RWPE2 (cell line): Measurements from ENCODE around the gene CLEC2B.

Experiments used
- ATAC-seq: fragments of 200-7000 bp; cut with Tn5 transposase; 3 replicates; pipeline ENCODE4 v1.9.1; 2021; ENCODE audit warnings: low read depth
- DNase-seq: peaks from one replicate; pipeline ENCODE4 v3.0.0-alpha.2; 2020; ENCODE audit warnings: low spot score
- H3K27ac ChIP-seq: fragments of 450-650 bp; 2 replicates; pipeline ENCODE4 v1.5.1; 2017; ENCODE audit warnings: mild to moderate bottlenecking; ENCODE audit not compliant: poor library complexity, severe bottlenecking
- H3K27me3 ChIP-seq: fragments of 250-450 bp; sonication (Bioruptor Pico); 2 replicates; pipeline ENCODE4 v1.5.1; 2021; ENCODE audit warnings: mild to moderate bottlenecking, moderate library complexity; ENCODE audit not compliant: insufficient read depth, poor library complexity, severe bottlenecking
- H3K36me3 ChIP-seq: fragments of 250-450 bp; sonication (Bioruptor Pico); 2 replicates; pipeline ENCODE4 v1.5.1; 2020; ENCODE audit warnings: low read depth, mild to moderate bottlenecking, moderate library complexity
- H3K4me1 ChIP-seq: fragments of 250-450 bp; sonication (Bioruptor Pico); 2 replicates; pipeline ENCODE4 v1.5.1; 2021; ENCODE audit warnings: mild to moderate bottlenecking, moderate library complexity; ENCODE audit not compliant: insufficient read depth, poor library complexity, severe bottlenecking
- H3K4me3 ChIP-seq: fragments of 250-450 bp; sonication (Bioruptor Pico); 2 replicates; pipeline ENCODE4 v1.5.1; 2021; ENCODE audit warnings: mild to moderate bottlenecking, moderate library complexity; ENCODE audit not compliant: severe bottlenecking
- H3K9me3 ChIP-seq: fragments of 250-450 bp; sonication (Bioruptor Pico); 2 replicates; pipeline ENCODE4 v1.5.1; 2021; ENCODE audit warnings: mild to moderate bottlenecking, moderate library complexity; ENCODE audit not compliant: severe bottlenecking
- TF ChIP-seq, protein P1 (sequence below): fragments of 450-650 bp; IDR thresholded peaks from one replicate; pipeline ENCODE4 v1.5.1; 2017; ENCODE audit warnings: mild to moderate bottlenecking, moderate library complexity; ENCODE audit not compliant: poor library complexity, severe bottlenecking

The CLEC2B gene

DNA sequence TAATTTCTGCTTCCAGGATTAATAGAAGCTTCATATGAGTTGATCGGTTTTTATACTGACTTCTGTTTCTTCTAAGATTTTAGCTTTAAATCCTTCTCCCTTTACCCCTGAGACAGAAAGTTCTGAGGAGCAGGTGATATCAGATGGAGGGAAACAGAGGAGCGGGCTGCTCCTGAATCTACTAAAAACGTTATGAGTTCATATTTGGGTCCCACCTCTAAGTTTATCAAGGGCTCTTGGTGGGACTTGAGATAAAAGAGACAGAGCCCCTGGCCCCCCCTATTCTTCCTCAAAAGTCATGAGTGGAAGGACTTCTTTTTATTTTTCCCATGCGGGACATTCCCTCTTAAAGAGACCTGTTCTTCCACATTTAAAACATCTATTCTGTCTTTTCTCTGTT is 39.2 kb upstream of the CLEC2B start:
- no peaks in the 10 kb centered on the region for H3K36me3 ChIP-seq
- H3K9me3 ChIP-seq, result no peaks in the 10 kb centered on the region
- H3K27ac ChIP-seq, result no peak overlapping the region
- ATAC-seq (no peak), DNase-seq (no peak)
- no peaks in the 10 kb centered on the region for H3K4me1 ChIP-seq
- H3K4me3 ChIP-seq, result no peak overlapping the region
- TF ChIP-seq, protein P1, sequence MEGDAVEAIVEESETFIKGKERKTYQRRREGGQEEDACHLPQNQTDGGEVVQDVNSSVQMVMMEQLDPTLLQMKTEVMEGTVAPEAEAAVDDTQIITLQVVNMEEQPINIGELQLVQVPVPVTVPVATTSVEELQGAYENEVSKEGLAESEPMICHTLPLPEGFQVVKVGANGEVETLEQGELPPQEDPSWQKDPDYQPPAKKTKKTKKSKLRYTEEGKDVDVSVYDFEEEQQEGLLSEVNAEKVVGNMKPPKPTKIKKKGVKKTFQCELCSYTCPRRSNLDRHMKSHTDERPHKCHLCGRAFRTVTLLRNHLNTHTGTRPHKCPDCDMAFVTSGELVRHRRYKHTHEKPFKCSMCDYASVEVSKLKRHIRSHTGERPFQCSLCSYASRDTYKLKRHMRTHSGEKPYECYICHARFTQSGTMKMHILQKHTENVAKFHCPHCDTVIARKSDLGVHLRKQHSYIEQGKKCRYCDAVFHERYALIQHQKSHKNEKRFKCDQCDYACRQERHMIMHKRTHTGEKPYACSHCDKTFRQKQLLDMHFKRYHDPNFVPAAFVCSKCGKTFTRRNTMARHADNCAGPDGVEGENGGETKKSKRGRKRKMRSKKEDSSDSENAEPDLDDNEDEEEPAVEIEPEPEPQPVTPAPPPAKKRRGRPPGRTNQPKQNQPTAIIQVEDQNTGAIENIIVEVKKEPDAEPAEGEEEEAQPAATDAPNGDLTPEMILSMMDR, result no peak
- H3K27me3 ChIP-seq, result no peaks in the 10 kb centered on the region

DNA sequence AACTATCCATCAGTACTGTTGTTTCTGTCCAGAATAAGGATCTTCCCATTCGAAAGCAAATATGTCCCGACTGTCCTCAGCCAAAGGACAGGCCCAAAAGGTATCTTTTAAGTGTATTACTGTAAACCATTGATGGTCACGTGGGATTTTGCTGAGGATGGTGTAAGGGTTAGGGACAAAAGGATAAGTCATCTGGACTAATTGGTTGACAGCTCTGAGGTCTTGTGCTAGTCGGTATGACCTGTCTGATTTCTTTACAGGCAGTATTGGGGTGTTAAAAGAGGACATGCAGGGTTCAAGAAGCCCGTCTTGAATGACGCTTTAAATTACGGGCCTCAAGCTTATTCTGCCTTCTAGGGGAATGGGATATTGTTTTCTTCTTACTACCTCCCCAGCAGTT is 38.6 kb upstream of the CLEC2B start:
- H3K4me3 ChIP-seq, result no peak overlapping the region
- DNase-seq (no peak), ATAC-seq (no peak)
- TF ChIP-seq, protein P1, result no peak
- H3K27me3 ChIP-seq, result no peaks in the 10 kb centered on the region
- H3K27ac ChIP-seq, result no peak overlapping the region
- H3K4me1 ChIP-seq, result no peaks in the 10 kb centered on the region
- no peaks in the 10 kb centered on the region for H3K36me3 ChIP-seq
- H3K9me3 ChIP-seq, result no peaks in the 10 kb centered on the region

DNA sequence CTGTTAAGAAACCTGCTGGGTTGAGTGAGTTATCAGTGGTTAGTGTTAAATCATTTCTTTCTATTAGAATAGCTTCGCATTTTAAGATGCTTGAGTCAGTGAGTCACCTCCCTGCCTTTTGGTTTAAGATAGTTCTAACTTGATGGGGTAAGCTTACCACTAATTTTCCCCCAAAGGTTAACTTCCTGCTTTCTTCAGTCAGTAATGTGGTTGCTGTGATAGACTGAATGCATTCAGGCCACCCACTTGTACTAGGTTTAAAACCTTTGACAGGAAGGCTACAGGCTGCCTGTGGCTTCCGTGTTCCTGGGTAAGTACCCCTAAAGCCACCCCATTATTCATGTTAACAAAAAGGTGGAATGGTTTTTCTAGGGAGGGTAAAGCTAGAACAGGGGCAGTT is 37.7 kb upstream of the CLEC2B start:
- Histone ChIP-seq H3K27ac (no peak overlapping the region), H3K4me3 (no peak overlapping the region), H3K36me3 (no peaks in the 10 kb centered on the region), H3K4me1 (no peaks in the 10 kb centered on the region), H3K9me3 (no peaks in the 10 kb centered on the region), H3K27me3 (no peaks in the 10 kb centered on the region)
- TF ChIP-seq, protein P1, result no peak
- DNase-seq (no peak), ATAC-seq (no peak)

DNA sequence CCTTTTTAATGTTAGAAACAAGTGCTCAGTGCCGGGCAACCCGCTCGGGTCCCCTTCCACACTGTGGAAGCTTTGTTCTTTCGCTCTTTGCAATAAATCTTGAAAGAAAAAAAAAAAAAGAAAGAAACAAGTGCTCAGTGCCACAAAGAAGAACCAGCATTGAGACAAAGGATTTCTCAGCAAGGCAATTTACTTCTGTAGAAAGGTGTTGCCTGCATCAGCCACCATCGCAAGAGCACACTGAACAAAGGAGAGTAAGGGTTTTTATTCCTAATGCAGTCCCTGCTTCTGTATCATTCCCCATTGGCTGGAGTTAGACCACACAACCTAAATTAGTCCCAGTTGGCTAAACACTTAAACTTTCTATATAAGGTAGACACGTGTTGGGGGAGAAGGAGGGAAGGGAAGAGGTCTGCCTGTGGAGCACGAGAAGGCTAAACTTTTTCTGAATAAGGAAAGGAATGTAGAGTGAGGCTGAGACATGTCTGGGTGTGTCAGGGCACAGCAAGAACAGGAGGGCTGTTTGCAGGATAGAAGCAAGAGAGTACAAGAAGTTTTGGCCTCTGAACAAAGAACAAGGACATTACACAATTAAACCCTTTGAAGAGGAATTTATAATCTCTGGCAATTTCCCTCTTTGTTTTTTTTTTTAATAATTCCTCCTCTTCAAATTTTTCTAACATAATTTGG is 33.5 kb upstream of the CLEC2B start:
- H3K27me3 ChIP-seq, result no peaks in the 10 kb centered on the region
- H3K4me1 ChIP-seq, result no peaks in the 10 kb centered on the region
- no peak overlapping the region for H3K27ac ChIP-seq
- TF ChIP-seq, protein P1, result no peak
- H3K9me3 ChIP-seq, result no peaks in the 10 kb centered on the region
- H3K36me3 ChIP-seq, result no peaks in the 10 kb centered on the region
- no peak overlapping the region for H3K4me3 ChIP-seq
- DNase-seq, result no peak
- ATAC-seq, result no peak

DNA sequence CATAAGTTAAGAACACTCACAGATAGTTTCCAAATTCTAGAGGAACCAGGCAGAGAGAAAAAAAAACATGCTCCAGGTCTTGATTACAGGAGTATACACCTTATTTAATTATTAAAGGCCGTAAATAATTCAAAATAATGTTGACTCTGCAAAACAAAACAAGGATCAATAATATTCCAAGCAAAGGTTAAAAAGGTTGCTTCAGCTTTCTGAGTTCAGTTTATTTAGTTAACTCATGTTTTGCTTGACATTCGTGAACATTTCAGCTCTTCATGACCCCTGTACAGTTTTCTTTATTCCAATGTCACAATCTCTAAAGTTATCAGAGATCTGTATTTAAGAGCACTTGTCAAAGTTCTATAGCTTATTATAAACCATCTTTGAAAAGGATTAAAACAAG is 31.8 kb upstream of the CLEC2B start:
- H3K36me3 ChIP-seq, result no peaks in the 10 kb centered on the region
- no peak for ATAC-seq
- no peaks in the 10 kb centered on the region for H3K9me3 ChIP-seq
- no peaks in the 10 kb centered on the region for H3K27me3 ChIP-seq
- DNase-seq, result no peak
- H3K27ac ChIP-seq, result no peak overlapping the region
- H3K4me3 ChIP-seq, result no peak overlapping the region
- TF ChIP-seq, protein P1, result no peak
- no peaks in the 10 kb centered on the region for H3K4me1 ChIP-seq
